Astrocyte (in vitro differentiated cells and primary cell): ENCODE results near the gene ESD. TPM values are rescaled to one million over a fixed set of nuclear protein-coding genes. Genes with fewer than 3 reads are reported as not detected.

Experiments
- DNase-seq: peaks from one replicate; pipeline ENCODE4 v3.0.0-alpha.2; 2010; ENCODE audit warnings: low read depth
- FAIRE-seq: peaks from 2 replicates; lab custom pipeline; 2011; peaks lifted over from hg19 to GRCh38; lab: Jason Lieb, UNC
- H2AFZ ChIP-seq: 2 replicates; pipeline ENCODE4 v1.6.0; 2012; ENCODE audit warnings: low read depth, low read length, inconsistent platforms
- H3K27ac ChIP-seq: 2 replicates; pipeline ENCODE4 v1.5.1; 2011; ENCODE audit warnings: low read depth, low read length, inconsistent platforms
- H3K27me3 ChIP-seq: 2 replicates; pipeline ENCODE4 v1.6.0; 2011; ENCODE audit warnings: low read length, inconsistent platforms; ENCODE audit not compliant: insufficient read depth
- H3K36me3 ChIP-seq: 2 replicates; pipeline ENCODE4 v1.5.1; 2011; ENCODE audit warnings: low read length, inconsistent platforms; ENCODE audit not compliant: insufficient read depth
- H3K4me1 ChIP-seq: 2 replicates; pipeline ENCODE4 v1.5.1; 2011; ENCODE audit warnings: low read length, inconsistent platforms; ENCODE audit not compliant: insufficient read depth
- H3K4me2 ChIP-seq: 2 replicates; pipeline ENCODE4 v1.6.0; 2012; ENCODE audit warnings: low read length, inconsistent platforms
- H3K4me3 ChIP-seq: 2 replicates; pipeline ENCODE4 v1.5.1; 2011; ENCODE audit warnings: low read depth, mild to moderate bottlenecking, low read length, inconsistent platforms; ENCODE audit not compliant: insufficient read depth
- H3K79me2 ChIP-seq: 2 replicates; pipeline ENCODE4 v1.6.0; 2012; ENCODE audit warnings: mild to moderate bottlenecking, low read length, inconsistent platforms; ENCODE audit not compliant: insufficient read depth
- H3K9ac ChIP-seq: 2 replicates; pipeline ENCODE4 v1.6.0; 2012; ENCODE audit warnings: mild to moderate bottlenecking, low read length, inconsistent platforms
- H3K9me3 ChIP-seq: 2 replicates; pipeline ENCODE4 v1.5.1; 2012; ENCODE audit warnings: low read depth, mild to moderate bottlenecking, low read length, inconsistent platforms; ENCODE audit not compliant: insufficient read depth
- H4K20me1 ChIP-seq: 2 replicates; pipeline ENCODE4 v1.6.0; 2012; ENCODE audit warnings: low read length, inconsistent platforms; ENCODE audit not compliant: insufficient read depth
- H3K27ac Mint-ChIP-seq: one replicate; pipeline ENCODE4 v1.8.0; 2021; ENCODE audit warnings: mild to moderate bottlenecking, mixed read lengths; ENCODE audit not compliant: unreplicated experiment
- H3K27me3 Mint-ChIP-seq: one replicate; pipeline ENCODE4 v1.8.0; 2021; ENCODE audit warnings: low read depth, mixed read lengths; ENCODE audit not compliant: unreplicated experiment
- H3K36me3 Mint-ChIP-seq: one replicate; pipeline ENCODE4 v1.8.0; 2021; ENCODE audit warnings: low read depth, mixed read lengths; ENCODE audit not compliant: unreplicated experiment
- H3K4me1 Mint-ChIP-seq: one replicate; pipeline ENCODE4 v1.8.0; 2021; ENCODE audit warnings: low read depth, mixed read lengths; ENCODE audit not compliant: unreplicated experiment
- H3K4me3 Mint-ChIP-seq: one replicate; pipeline ENCODE4 v1.8.0; 2021; ENCODE audit warnings: mild to moderate bottlenecking, moderate library complexity, mixed read lengths; ENCODE audit not compliant: unreplicated experiment
- H3K9me3 Mint-ChIP-seq: one replicate; pipeline ENCODE4 v1.8.0; 2021; ENCODE audit warnings: mild to moderate bottlenecking, mixed read lengths; ENCODE audit not compliant: unreplicated experiment
- CTCF ChIP-seq: IDR thresholded peaks from 2 replicates; pipeline ENCODE4 v1.5.1; 2011; ENCODE audit warnings: low read depth, mild to moderate bottlenecking, inconsistent platforms, low read length, moderate library complexity; ENCODE audit not compliant: insufficient read depth
- EZH2 ChIP-seq: IDR thresholded peaks from 2 replicates; pipeline ENCODE4 v1.6.1; 2012; ENCODE audit warnings: mild to moderate bottlenecking, low read length, inconsistent platforms; ENCODE audit not compliant: insufficient read depth
- total RNA-seq: library from RNA; stranded (reverse); gene quantifications from 2 replicates; pipeline ENCODE4 v1.2.1, GENCODE V29; 2021

The ESD gene
- total RNA-seq, 1 donor from 2014 or later, result 91.3 TPM

GRCh38 chr13:46761866-46762265 is 35.1 kb downstream of the ESD start:
- no peak overlapping the region for H3K4me2 ChIP-seq
- no peaks in the 10 kb centered on the region for H3K79me2 ChIP-seq
- TF ChIP-seq EZH2 (no peak), CTCF (no peak)
- Mint-ChIP-seq H3K36me3 (no peaks in the 10 kb centered on the region), H3K27ac (no peak overlapping the region), H3K9me3 (no peaks in the 10 kb centered on the region), H3K4me3 (no peak overlapping the region), H3K27me3 (no peaks in the 10 kb centered on the region), H3K4me1 (peaks cover 9% of the 10 kb centered on the region)
- FAIRE-seq (no peak), DNase-seq (no peak)
- H3K4me1 ChIP-seq, result peaks cover 5% of the 10 kb centered on the region
- no peaks in the 10 kb centered on the region for H3K9me3 ChIP-seq
- no peak overlapping the region for H3K4me3 ChIP-seq
- no peak overlapping the region for H3K9ac ChIP-seq
- no peak overlapping the region for H3K27ac ChIP-seq
- H3K36me3 ChIP-seq, result no peaks in the 10 kb centered on the region
- no peak overlapping the region for H2AFZ ChIP-seq
- no peaks in the 10 kb centered on the region for H4K20me1 ChIP-seq
- H3K27me3 ChIP-seq, result no peaks in the 10 kb centered on the region

- Histone ChIP-seq H3K27ac (no peak overlapping the region), H3K4me3 (no peak overlapping the region), H3K4me2 (no peak overlapping the region), H3K36me3 (no peaks in the 10 kb centered on the region), H3K9me3 (no peaks in the 10 kb centered on the region), H3K27me3 (no peaks in the 10 kb centered on the region), H2AFZ (no peak overlapping the region), H3K79me2 (no peaks in the 10 kb centered on the region), H3K4me1 (peaks cover 5% of the 10 kb centered on the region), H4K20me1 (no peaks in the 10 kb centered on the region), H3K9ac (no peak overlapping the region)
- TF ChIP-seq CTCF (no peak), EZH2 (no peak)
- H3K36me3 Mint-ChIP-seq, result no peaks in the 10 kb centered on the region
- FAIRE-seq, result peak; percentile 32
- H3K27me3 Mint-ChIP-seq, result no peaks in the 10 kb centered on the region
- H3K4me1 Mint-ChIP-seq, result peaks cover 9% of the 10 kb centered on the region
- no peak for DNase-seq
- no peak overlapping the region for H3K4me3 Mint-ChIP-seq
- H3K27ac Mint-ChIP-seq, result peak overlapping the region; percentile 48
- H3K9me3 Mint-ChIP-seq, result no peaks in the 10 kb centered on the region
Measured at GRCh38 chr13:46761174-46761573, 35.8 kb downstream of the ESD start.

GRCh38 chr13:46759846-46760245 is 37.1 kb downstream of the ESD start:
- H2AFZ ChIP-seq, result no peak overlapping the region

More at GRCh38 chr13:46759846-46760245, 37.1 kb downstream of the ESD start:
- Mint-ChIP-seq H3K27ac (no peak overlapping the region), H3K36me3 (no peaks in the 10 kb centered on the region), H3K27me3 (no peaks in the 10 kb centered on the region), H3K4me3 (no peak overlapping the region), H3K9me3 (no peaks in the 10 kb centered on the region), H3K4me1 (peaks cover 9% of the 10 kb centered on the region)
- Histone ChIP-seq H3K9ac (no peak overlapping the region), H3K27ac (no peak overlapping the region), H3K27me3 (no peaks in the 10 kb centered on the region), H3K36me3 (no peaks in the 10 kb centered on the region), H3K4me2 (no peak overlapping the region), H3K79me2 (no peaks in the 10 kb centered on the region), H3K4me3 (no peak overlapping the region), H3K9me3 (no peaks in the 10 kb centered on the region), H3K4me1 (peaks cover 5% of the 10 kb centered on the region), H4K20me1 (no peaks in the 10 kb centered on the region)
- no peak for DNase-seq
- no peak for FAIRE-seq
- TF ChIP-seq EZH2 (no peak), CTCF (no peak)
